SU-DHL-6 (cell line): ENCODE measurements around the gene ICE1.

Experiments used
- H2AFZ ChIP-seq: fragments of 200-600 bp; sonication (generic); 2 replicates; pipeline ENCODE4 v1.6.1; 2014; ENCODE audit warnings: low read depth, mild to moderate bottlenecking, moderate library complexity, mixed read lengths, antibody characterized with exemption, low read length; ENCODE audit not compliant: severe bottlenecking
- H3F3A ChIP-seq: fragments of 200-600 bp; shearing (Covaris generic); 2 replicates; pipeline ENCODE4 v1.6.0; 2016; ENCODE audit warnings: antibody characterized with exemption, mild to moderate bottlenecking; ENCODE audit not compliant: insufficient read depth
- H3K27ac ChIP-seq: fragments of 200-600 bp; sonication (generic); 2 replicates; pipeline ENCODE4 v1.5.1; 2016; ENCODE audit warnings: low read depth, mild to moderate bottlenecking, low read length, moderate library complexity, mixed read lengths
- H3K27me3 ChIP-seq: fragments of 200-600 bp; sonication (generic), shearing (Covaris generic); 2 replicates; pipeline ENCODE4 v1.6.0; 2014; ENCODE audit warnings: mild to moderate bottlenecking, low read length
- H3K36me3 ChIP-seq: fragments of 200-600 bp; sonication (generic); 2 replicates; pipeline ENCODE4 v1.6.1; 2014; ENCODE audit warnings: mild to moderate bottlenecking, low read length, mixed read lengths
- H3K4me2 ChIP-seq: fragments of 300-600, 200-600 bp; shearing (Covaris generic), sonication (generic); 2 replicates; pipeline ENCODE4 v1.6.0; 2014; ENCODE audit warnings: low read length, low read depth, mild to moderate bottlenecking; ENCODE audit not compliant: poor library complexity, severe bottlenecking
- H3K4me3 ChIP-seq: fragments of 200-600 bp; sonication (generic); 2 replicates; pipeline ENCODE4 v1.5.1; 2014; ENCODE audit warnings: antibody characterized with exemption, low read length, mild to moderate bottlenecking, mixed read lengths; ENCODE audit not compliant: insufficient read depth, poor library complexity, severe bottlenecking
- H3K79me2 ChIP-seq: fragments of 200-600 bp; sonication (generic); 2 replicates; pipeline ENCODE4 v1.6.1; 2014; ENCODE audit warnings: mild to moderate bottlenecking, low read length, moderate library complexity; ENCODE audit not compliant: insufficient read depth
- H3K9ac ChIP-seq: fragments of 200-600 bp; sonication (generic); 2 replicates; pipeline ENCODE4 v1.7.0; 2014; ENCODE audit warnings: mild to moderate bottlenecking, low read length
- H3K9me2 ChIP-seq: fragments of 200-600 bp; sonication (generic); replicated peaks from 2 replicates; pipeline ENCODE4 v1.6.1; 2014; ENCODE audit warnings: low read length; ENCODE audit not compliant: insufficient read depth
- H3K9me3 ChIP-seq: fragments of 200-600 bp; sonication (generic); 2 replicates; pipeline ENCODE4 v1.6.1; 2014; ENCODE audit warnings: low read length, mixed read lengths; ENCODE audit not compliant: insufficient read depth
- H4K20me1 ChIP-seq: fragments of 200-600 bp; sonication (generic); 2 replicates; pipeline ENCODE4 v1.6.1; 2014; ENCODE audit warnings: low read depth, mild to moderate bottlenecking, antibody characterized with exemption, low read length, moderate library complexity, mixed read lengths
- EZH2phosphoT487 ChIP-seq: fragments of 200-600 bp; sonication (generic), shearing (Covaris generic); conservative IDR thresholded peaks from 2 replicates; pipeline ENCODE4 v1.6.1; 2018; ENCODE audit warnings: mild to moderate bottlenecking, antibody characterized with exemption, low read length, moderate library complexity, mixed read lengths
- TF ChIP-seq, protein P1 (sequence below): fragments of 200-600 bp; sonication (generic); IDR thresholded peaks from one replicate; pipeline ENCODE4 v1.5.1; 2017; ENCODE audit warnings: antibody characterized with exemption, mild to moderate bottlenecking, low read length, moderate library complexity; ENCODE audit not compliant: insufficient read depth, poor library complexity, severe bottlenecking

Gene ICE1

DNA sequence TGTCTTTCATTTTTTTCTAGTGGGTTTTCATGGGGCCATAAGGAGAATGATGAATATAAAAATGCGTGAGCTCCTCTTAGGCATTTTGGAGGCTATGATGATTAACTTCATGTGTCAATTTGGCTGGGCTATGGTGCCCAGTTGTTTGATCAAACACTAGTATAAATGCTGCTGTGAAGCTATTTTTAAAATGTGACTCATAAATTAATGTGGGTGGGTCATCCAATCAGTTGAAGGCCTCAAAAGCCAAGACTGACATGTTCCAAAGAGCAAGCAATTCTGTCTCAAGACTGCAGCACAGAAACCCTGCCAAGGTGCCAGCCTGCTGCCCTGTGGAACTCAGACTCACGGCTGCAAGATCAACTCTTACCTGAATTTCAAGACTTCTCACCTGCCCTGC, 24.4 kb upstream of the ICE1 start:
- no peaks in the 10 kb centered on the region for H4K20me1 ChIP-seq
- no peaks in the 10 kb centered on the region for H3K27me3 ChIP-seq
- no peaks in the 10 kb centered on the region for H3K79me2 ChIP-seq
- no peak overlapping the region for H3K4me3 ChIP-seq
- no peaks in the 10 kb centered on the region for H3F3A ChIP-seq
- no peak overlapping the region for H3K9ac ChIP-seq
- H3K9me2 ChIP-seq: no peaks in the 10 kb centered on the region
- H2AFZ ChIP-seq: no peak overlapping the region
- no peak overlapping the region for H3K27ac ChIP-seq
- no peaks in the 10 kb centered on the region for H3K36me3 ChIP-seq
- no peaks in the 10 kb centered on the region for H3K9me3 ChIP-seq
- no peak for TF ChIP-seq EZH2phosphoT487
- TF ChIP-seq, protein P1, sequence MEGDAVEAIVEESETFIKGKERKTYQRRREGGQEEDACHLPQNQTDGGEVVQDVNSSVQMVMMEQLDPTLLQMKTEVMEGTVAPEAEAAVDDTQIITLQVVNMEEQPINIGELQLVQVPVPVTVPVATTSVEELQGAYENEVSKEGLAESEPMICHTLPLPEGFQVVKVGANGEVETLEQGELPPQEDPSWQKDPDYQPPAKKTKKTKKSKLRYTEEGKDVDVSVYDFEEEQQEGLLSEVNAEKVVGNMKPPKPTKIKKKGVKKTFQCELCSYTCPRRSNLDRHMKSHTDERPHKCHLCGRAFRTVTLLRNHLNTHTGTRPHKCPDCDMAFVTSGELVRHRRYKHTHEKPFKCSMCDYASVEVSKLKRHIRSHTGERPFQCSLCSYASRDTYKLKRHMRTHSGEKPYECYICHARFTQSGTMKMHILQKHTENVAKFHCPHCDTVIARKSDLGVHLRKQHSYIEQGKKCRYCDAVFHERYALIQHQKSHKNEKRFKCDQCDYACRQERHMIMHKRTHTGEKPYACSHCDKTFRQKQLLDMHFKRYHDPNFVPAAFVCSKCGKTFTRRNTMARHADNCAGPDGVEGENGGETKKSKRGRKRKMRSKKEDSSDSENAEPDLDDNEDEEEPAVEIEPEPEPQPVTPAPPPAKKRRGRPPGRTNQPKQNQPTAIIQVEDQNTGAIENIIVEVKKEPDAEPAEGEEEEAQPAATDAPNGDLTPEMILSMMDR: no peak
- H3K4me2 ChIP-seq: no peak overlapping the region

DNA sequence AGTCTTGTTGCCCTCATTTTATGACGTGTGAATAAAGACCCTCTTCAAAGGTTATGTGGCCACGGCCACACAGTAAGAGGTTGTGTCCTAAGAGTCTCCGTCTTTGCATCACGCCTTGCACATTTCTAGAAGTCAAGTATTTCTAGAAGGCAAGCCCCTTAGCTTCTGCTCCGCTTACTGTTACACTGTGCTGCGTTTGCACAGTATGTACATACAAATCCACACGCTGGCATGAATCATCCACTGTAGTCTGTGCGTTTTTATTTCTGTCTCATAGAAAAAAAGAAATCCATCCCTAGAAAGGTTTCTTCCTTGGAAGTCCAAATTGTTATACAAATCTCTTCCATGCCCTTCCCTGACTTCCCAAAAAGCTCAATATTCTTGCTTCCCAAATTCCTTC, 21.4 kb upstream of the ICE1 start:
- no peak overlapping the region for H3K27ac ChIP-seq
- H3K4me2 ChIP-seq: no peak overlapping the region
- H3K4me3 ChIP-seq: no peak overlapping the region
- no peaks in the 10 kb centered on the region for H4K20me1 ChIP-seq
- no peaks in the 10 kb centered on the region for H3K9me2 ChIP-seq
- no peak overlapping the region for H2AFZ ChIP-seq
- H3F3A ChIP-seq: no peaks in the 10 kb centered on the region
- H3K27me3 ChIP-seq: no peaks in the 10 kb centered on the region
- TF ChIP-seq, protein P1: no peak
- no peak for TF ChIP-seq EZH2phosphoT487
- H3K9ac ChIP-seq: no peak overlapping the region
- H3K9me3 ChIP-seq: no peaks in the 10 kb centered on the region
- H3K79me2 ChIP-seq: no peaks in the 10 kb centered on the region
- no peaks in the 10 kb centered on the region for H3K36me3 ChIP-seq

DNA sequence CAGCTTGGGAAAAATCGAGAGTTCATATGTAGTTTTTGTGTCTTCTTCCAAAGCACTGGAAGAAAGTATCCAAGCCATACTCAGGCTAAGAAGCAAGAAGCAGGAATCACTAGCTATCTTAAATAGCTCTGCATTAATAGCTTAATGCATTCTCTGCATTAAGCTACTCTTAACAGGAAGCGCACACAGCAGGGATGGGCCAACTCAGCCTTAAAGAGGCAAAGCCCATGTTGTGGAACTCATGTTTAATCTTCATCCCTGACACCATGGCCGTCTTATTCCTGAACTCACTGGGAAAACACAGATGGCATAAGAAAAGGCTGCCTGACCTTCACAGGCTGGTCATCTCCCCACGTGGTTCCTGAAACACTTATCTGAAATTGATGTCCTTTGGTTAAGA, 18.7 kb upstream of the ICE1 start:
- Histone ChIP-seq H2AFZ (no peak overlapping the region), H3K79me2 (no peaks in the 10 kb centered on the region), H3K4me3 (no peak overlapping the region), H3K27me3 (no peaks in the 10 kb centered on the region), H3K9me3 (peaks cover 5% of the 10 kb centered on the region; the same call in 1 of the 2 replicates), H3F3A (no peaks in the 10 kb centered on the region), H3K4me2 (no peak overlapping the region), H3K9me2 (no peaks in the 10 kb centered on the region), H3K27ac (no peak overlapping the region), H3K36me3 (no peaks in the 10 kb centered on the region), H3K9ac (no peak overlapping the region), H4K20me1 (no peaks in the 10 kb centered on the region)
- no peak for TF ChIP-seq EZH2phosphoT487
- TF ChIP-seq, protein P1: no peak

GRCh38 chr5:5404381-5404780, 18.1 kb upstream of the ICE1 start:
- H3K27me3 ChIP-seq: no peaks in the 10 kb centered on the region
- TF ChIP-seq, protein P1: no peak
- TF ChIP-seq EZH2phosphoT487: no peak

More at GRCh38 chr5:5404381-5404780, 18.1 kb upstream of the ICE1 start:
- Histone ChIP-seq H3K4me2 (no peak overlapping the region), H3K79me2 (no peaks in the 10 kb centered on the region), H3K9me2 (no peaks in the 10 kb centered on the region), H3K27ac (no peak overlapping the region), H3K4me3 (no peak overlapping the region), H4K20me1 (no peaks in the 10 kb centered on the region), H2AFZ (no peak overlapping the region), H3K9ac (no peak overlapping the region), H3K36me3 (no peaks in the 10 kb centered on the region), H3K9me3 (peaks cover 11% of the 10 kb centered on the region; the same call in 1 of the 2 replicates), H3F3A (no peaks in the 10 kb centered on the region)
